Keratinocyte (primary cell): Measurements from ENCODE around the gene EEF1G. TPM values are rescaled to one million over a fixed set of nuclear protein-coding genes. Genes with fewer than 3 reads are reported as not detected.

Experiments used
- DNase-seq: peaks from one replicate; pipeline ENCODE4 v3.0.0-alpha.2; 2011; ENCODE audit warnings: low read depth, missing footprints, low spot score
- FAIRE-seq: peaks from 2 replicates; lab custom pipeline; 2011; peaks lifted over from hg19 to GRCh38; lab: Jason Lieb, UNC
- H2AFZ ChIP-seq: 2 replicates; pipeline ENCODE4 v1.6.0; 2012; ENCODE audit warnings: low read length, control low read depth, inconsistent platforms; ENCODE audit not compliant: control insufficient read depth
- H3K27ac ChIP-seq: 2 replicates; pipeline ENCODE4 v1.5.1; 2011; ENCODE audit warnings: low read length; ENCODE audit not compliant: control insufficient read depth, insufficient read depth
- H3K27me3 ChIP-seq: 3 replicates; pipeline ENCODE4 v1.6.0; 2011; ENCODE audit warnings: low read length; ENCODE audit not compliant: control insufficient read depth, insufficient read depth; ENCODE audit errors: extremely low read depth
- H3K36me3 ChIP-seq, 2 experiments: 2 replicates in 1 of 2; 3 replicates in 1 of 2; pipeline ENCODE4 v1.5.1; 2011; ENCODE audit warnings: low read length in 2 of 2, mild to moderate bottlenecking in 1 of 2; ENCODE audit not compliant: control insufficient read depth in 2 of 2, insufficient read depth in 2 of 2; ENCODE audit errors: extremely low read depth in 1 of 2
- H3K4me1 ChIP-seq: 3 replicates; pipeline ENCODE4 v1.5.1; 2011; ENCODE audit warnings: low read length; ENCODE audit not compliant: control insufficient read depth, insufficient read depth; ENCODE audit errors: extremely low read depth
- H3K4me2 ChIP-seq: 3 replicates; pipeline ENCODE4 v1.6.0; 2011; ENCODE audit warnings: low read depth, low read length; ENCODE audit not compliant: control insufficient read depth, insufficient read depth; ENCODE audit errors: extremely low read depth
- H3K4me3 ChIP-seq, 3 experiments: fragments of 200-600 bp in 1 of 3; sonication (generic) in 1 of 3; 2 replicates in 2 of 3; 3 replicates in 1 of 3; pipeline ENCODE4 v1.5.1; 2011 to 2016; ENCODE audit warnings: low read length in 3 of 3, mild to moderate bottlenecking in 3 of 3, control low read depth in 2 of 3, inconsistent platforms in 1 of 3, low read depth in 1 of 3, mixed read lengths in 1 of 3, mixed run types in 1 of 3, moderate library complexity in 1 of 3; ENCODE audit not compliant: control insufficient read depth in 2 of 3, insufficient read depth in 2 of 3; ENCODE audit errors: extremely low read depth in 1 of 3
- H3K79me2 ChIP-seq: 2 replicates; pipeline ENCODE4 v1.6.0; 2012; ENCODE audit warnings: low read length; ENCODE audit not compliant: control insufficient read depth, insufficient read depth
- H3K9ac ChIP-seq: 3 replicates; pipeline ENCODE4 v1.6.0; 2011; ENCODE audit warnings: low read length; ENCODE audit not compliant: control insufficient read depth, insufficient read depth; ENCODE audit errors: extremely low read depth
- H3K9me1 ChIP-seq: 3 replicates; pipeline ENCODE4 v1.6.0; 2011; ENCODE audit warnings: low read length; ENCODE audit not compliant: control insufficient read depth, insufficient read depth; ENCODE audit errors: extremely low read depth
- H3K9me3 ChIP-seq: 2 replicates; pipeline ENCODE4 v1.5.1; 2012; ENCODE audit warnings: low read depth, low read length; ENCODE audit not compliant: control insufficient read depth
- H4K20me1 ChIP-seq: 3 replicates; pipeline ENCODE4 v1.6.0; 2011; ENCODE audit warnings: low read length; ENCODE audit not compliant: control insufficient read depth, insufficient read depth; ENCODE audit errors: extremely low read depth
- CTCF ChIP-seq, 3 experiments: IDR thresholded peaks in 1 of 3; conservative IDR thresholded peaks in 1 of 3; optimal IDR thresholded peaks in 1 of 3; 2 replicates in 2 of 3; 3 replicates in 1 of 3; pipeline versions ENCODE3 to v1.5.1; 2011; ENCODE audit warnings: low read length in 3 of 3, mild to moderate bottlenecking in 3 of 3, moderate library complexity in 2 of 3, control low read depth in 1 of 3, inconsistent platforms in 1 of 3; ENCODE audit not compliant: insufficient read depth in 2 of 3; ENCODE audit errors: extremely low read depth in 1 of 3
- EZH2 ChIP-seq: IDR thresholded peaks from one replicate; pipeline ENCODE4 v1.6.1; 2012; ENCODE audit warnings: inconsistent platforms, mild to moderate bottlenecking, low read length, moderate library complexity
- dilution Hi-C: fragments of 300-500 bp; cut with MboI; formaldehyde crosslinking; loops from one replicate; pipeline ENCODE4 v1.7.0; 2020; ENCODE audit warnings: low sequenced_read_pairs; ENCODE audit not compliant: extremely low pct_ligation_motif_present
- polyA plus RNA-seq, 5 experiments: library from polyadenylated mRNA; depleted of rRNA in 3 of 5; stranded (reverse) in 3 of 5; stranded (forward) in 1 of 5; unstranded in 1 of 5; fragments of >200 nt; gene quantifications; 1 replicate in 1 of 5; 2 replicates in 3 of 5; 3 replicates in 1 of 5; pipeline versions ENCODE4 v1.2.1 to v1.2.3, GENCODE V29; 2011 to 2012; ENCODE audit warnings: missing spikeins in 2 of 5, low read depth in 1 of 5, low replicate concordance in 1 of 5

The EEF1G gene
- polyA plus RNA-seq, 1 donor (not counting 4 experiments of a cell fraction or from before 2014, with no cell fraction given), result 1,735 TPM

DNA sequence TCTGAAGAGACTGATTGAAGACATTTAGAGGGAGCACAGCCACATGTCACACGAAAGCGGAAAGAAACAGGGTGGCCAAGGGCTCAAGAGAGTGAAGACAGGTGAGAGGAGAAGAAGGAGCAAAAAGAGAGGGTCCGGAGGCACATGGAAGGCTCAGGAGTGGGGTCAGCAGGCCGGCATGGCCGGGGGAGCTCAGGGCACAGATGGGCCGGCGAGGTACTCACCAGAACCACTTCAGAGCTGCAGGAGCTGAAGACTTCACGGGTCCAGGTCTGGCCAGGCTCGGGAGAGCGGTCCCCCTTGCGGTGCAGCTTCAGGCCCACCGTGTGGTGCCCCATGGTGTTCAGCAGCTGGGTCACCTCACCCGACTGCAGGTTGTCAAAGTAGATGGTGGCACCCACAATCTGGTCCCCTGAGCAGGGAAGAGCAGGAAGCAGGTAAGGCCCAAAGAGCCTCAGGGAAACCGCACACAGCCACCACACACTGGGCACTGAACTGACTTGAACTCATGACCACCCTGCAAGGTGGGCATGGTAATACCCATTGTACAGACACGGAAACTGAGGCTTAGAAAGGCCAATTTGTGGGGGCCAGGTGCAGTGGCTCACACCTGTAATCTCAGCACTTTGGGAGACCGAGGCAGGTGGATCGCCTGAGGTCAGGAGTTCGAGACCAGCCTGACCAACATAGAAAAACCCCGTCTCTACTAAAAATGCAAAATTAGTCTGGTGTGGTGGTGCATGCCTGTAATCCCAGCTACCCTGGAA, 38.7 kb downstream of the EEF1G start:
- Histone ChIP-seq H3K36me3 (peaks cover 64 to 72% of the 10 kb centered on the region in 2 experiments), H2AFZ (no peak overlapping the region), H3K4me3 (no peak overlapping the region), H3K9me3 (no peaks in the 10 kb centered on the region), H4K20me1 (peaks cover 82% of the 10 kb centered on the region), H3K9me1 (peaks cover 7% of the 10 kb centered on the region), H3K27ac (no peak overlapping the region), H3K9ac (no peak overlapping the region), H3K4me2 (no peak overlapping the region), H3K4me1 (peaks cover 20% of the 10 kb centered on the region), H3K27me3 (no peaks in the 10 kb centered on the region), H3K79me2 (peaks cover 96% of the 10 kb centered on the region)
- TF ChIP-seq CTCF (optimal IDR thresholded peaks at IDR 0.05 in 1 of 3, IDR thresholded peaks at IDR 0.05 in 1 of 3, conservative IDR thresholded peaks at IDR 0.05 in 1 of 3; ENCODE audit: extremely low read depth in 1 of 3, insufficient read depth in 2 of 3, low read length in 3 of 3) (no peak), EZH2 (no peak)
- FAIRE-seq, result no peak
- no peak for DNase-seq
- dilution Hi-C loops, result no loop called here

DNA sequence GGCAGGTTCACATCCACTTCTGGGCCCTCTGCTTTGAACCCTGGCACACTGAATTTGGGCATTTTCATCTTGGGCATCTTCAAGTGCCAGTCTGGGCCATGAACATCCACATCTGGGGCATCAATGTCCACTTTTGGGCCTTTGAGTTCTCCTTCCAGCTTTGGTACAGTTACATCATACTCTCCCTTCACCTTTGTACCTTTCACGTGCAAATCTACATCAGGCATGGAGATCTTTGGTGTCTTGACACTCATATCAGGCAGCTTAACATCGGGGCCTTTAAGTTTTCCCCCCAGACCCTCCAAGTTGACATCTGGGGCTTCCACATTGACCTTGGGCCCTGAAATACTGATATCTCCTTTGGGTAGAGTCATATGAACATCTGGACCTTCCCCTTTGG, 41.6 kb downstream of the EEF1G start:
- dilution Hi-C loops, result no loop called here
- Histone ChIP-seq H3K27me3 (no peaks in the 10 kb centered on the region), H3K9me3 (no peaks in the 10 kb centered on the region), H3K79me2 (peaks cover 86% of the 10 kb centered on the region), H2AFZ (no peak overlapping the region), H3K27ac (no peak overlapping the region), H3K4me2 (no peak overlapping the region), H3K36me3 (peaks cover 63 to 86% of the 10 kb centered on the region in 2 experiments), H3K9ac (no peak overlapping the region), H3K4me1 (no peaks in the 10 kb centered on the region), H4K20me1 (peaks cover 69% of the 10 kb centered on the region), H3K4me3 (no peak overlapping the region), H3K9me1 (peaks cover 5% of the 10 kb centered on the region)
- DNase-seq (no peak), FAIRE-seq (no peak)
- TF ChIP-seq CTCF (optimal IDR thresholded peaks at IDR 0.05 in 1 of 3, IDR thresholded peaks at IDR 0.05 in 1 of 3, conservative IDR thresholded peaks at IDR 0.05 in 1 of 3; ENCODE audit: extremely low read depth in 1 of 3, insufficient read depth in 2 of 3, low read length in 3 of 3), result no peak
- TF ChIP-seq EZH2, result no peak
